SKM-1 treated with dmso at 0.1 percent for 144 hours (cell line): Measurements from ENCODE around the gene NOX5.
A peak's percentile ranks its signal among the peaks of the same experiment; 100 is the strongest.
"Not testable (repeated sequence)": the region's sequence is repeated elsewhere in the genome, so short reads cannot be mapped to it uniquely, and the experiment has no call there.

Source experiments
- DNase-seq: peaks from one replicate; lab custom pipeline; 2025; ENCODE audit not compliant: unreplicated experiment; lab: John Stamatoyannopoulos, UW

Gene NOX5

GRCh38 chr15:69055251-69055650, 40.8 kb downstream of the NOX5 start:
- no peak for DNase-seq

GRCh38 chr15:69056365-69056764, 41.9 kb downstream of the NOX5 start:
- DNase-seq, result no peak

GRCh38 chr15:69058830-69059556, 44.5 kb downstream of the NOX5 start:
- DNase-seq, result peak; percentile 61

GRCh38 chr15:69059557-69059943, 45.1 kb downstream of the NOX5 start:
- no peak for DNase-seq

- DNase-seq, result no peak
Observed at GRCh38 chr15:69060041-69060481, 45.6 kb downstream of the NOX5 start.

- DNase-seq, result no peak
Observed at GRCh38 chr15:69060744-69061143, 46.2 kb downstream of the NOX5 start.

GRCh38 chr15:69061414-69061842, 46.9 kb downstream of the NOX5 start:
- DNase-seq, result no peak

- no peak for DNase-seq
Observed at GRCh38 chr15:69064649-69065048, 50.2 kb downstream of the NOX5 start.

- no peak for DNase-seq
Observed at GRCh38 chr15:69066007-69066995, 51.8 kb downstream of the NOX5 start.

- DNase-seq, result no peak
Observed at GRCh38 chr15:69067296-69067695, 52.8 kb downstream of the NOX5 start.

GRCh38 chr15:69068157-69068556, 53.7 kb downstream of the NOX5 start:
- no peak for DNase-seq

GRCh38 chr15:69069290-69069689, 54.8 kb downstream of the NOX5 start:
- DNase-seq, result not testable (repeated sequence)

GRCh38 chr15:69069996-69070395, 55.5 kb downstream of the NOX5 start:
- DNase-seq, result no peak

GRCh38 chr15:69070396-69070795, 55.9 kb downstream of the NOX5 start:
- DNase-seq, result no peak

- DNase-seq, result no peak
Observed at GRCh38 chr15:69071260-69071659, 56.8 kb downstream of the NOX5 start.

- DNase-seq, result no peak
Observed at GRCh38 chr15:69072906-69073305, 58.4 kb downstream of the NOX5 start.

GRCh38 chr15:69074001-69074842, 59.7 kb downstream of the NOX5 start:
- no peak for DNase-seq

GRCh38 chr15:69074843-69075224, 60.3 kb downstream of the NOX5 start:
- no peak for DNase-seq

GRCh38 chr15:69075440-69075839, 60.9 kb downstream of the NOX5 start:
- DNase-seq, result no peak

GRCh38 chr15:69076756-69077155, 62.3 kb downstream of the NOX5 start:
- no peak for DNase-seq

GRCh38 chr15:69078638-69079037, 64.1 kb downstream of the NOX5 start:
- DNase-seq, result no peak
